Stimulated activated naive CD8-positive, alpha-beta T cell treated with anti-CD3 and anti-CD28 coated beads, Interleukin-15, Interleukin-2, amounts not matched to agents 100 U/mL and 50 U/mL, for 24 hours (primary cell): ENCODE data around the gene HIRA.
"Not testable (repeated sequence)": the region's sequence is repeated elsewhere in the genome, so short reads cannot be mapped to it uniquely, and the experiment has no call there.

Experiments
- ATAC-seq: fragments of 150-1000 bp; cut with Tn5 transposase; one replicate; pipeline ENCODE4 v1.10.0; 2021
- DNase-seq: peaks from one replicate; pipeline ENCODE4 v3.0.0; 2021

HIRA gene

DNA sequence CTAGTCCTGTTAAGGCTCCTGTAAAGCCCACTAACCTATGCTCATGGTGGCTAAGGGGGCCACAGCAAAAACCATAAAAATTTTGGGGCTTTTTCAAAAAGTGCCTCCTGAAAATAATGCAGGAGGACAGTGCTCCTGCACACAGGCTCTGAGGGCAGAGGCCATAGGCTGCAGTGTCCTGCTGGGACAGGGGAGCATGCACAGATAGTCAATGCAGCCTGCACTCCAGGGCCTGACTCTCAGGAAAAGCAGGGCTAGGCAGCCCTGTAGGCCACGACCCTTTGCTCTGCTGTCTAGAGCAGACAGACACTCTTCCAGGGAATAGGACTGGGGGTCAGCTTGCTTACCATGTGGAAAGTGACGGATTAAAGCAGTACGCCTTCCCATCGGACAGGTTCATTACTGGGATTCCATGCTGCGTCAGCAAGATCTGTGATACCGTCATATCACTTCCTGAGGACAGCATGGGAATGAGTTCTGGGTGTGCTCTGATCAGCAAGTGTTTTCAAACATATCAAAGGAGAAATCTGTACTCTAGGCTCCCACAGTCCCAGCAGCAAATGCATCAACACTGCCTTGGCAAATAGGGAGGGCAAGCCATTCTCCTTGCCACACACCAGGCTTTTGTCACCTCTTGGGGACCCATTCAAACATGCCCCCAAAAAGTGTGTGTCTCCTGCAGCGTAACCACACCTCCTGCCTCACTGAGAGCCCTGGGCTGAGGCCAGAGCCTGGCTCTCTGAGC, 75.9 kb downstream of the HIRA start:
- ATAC-seq (no peak), DNase-seq (no peak)

DNA sequence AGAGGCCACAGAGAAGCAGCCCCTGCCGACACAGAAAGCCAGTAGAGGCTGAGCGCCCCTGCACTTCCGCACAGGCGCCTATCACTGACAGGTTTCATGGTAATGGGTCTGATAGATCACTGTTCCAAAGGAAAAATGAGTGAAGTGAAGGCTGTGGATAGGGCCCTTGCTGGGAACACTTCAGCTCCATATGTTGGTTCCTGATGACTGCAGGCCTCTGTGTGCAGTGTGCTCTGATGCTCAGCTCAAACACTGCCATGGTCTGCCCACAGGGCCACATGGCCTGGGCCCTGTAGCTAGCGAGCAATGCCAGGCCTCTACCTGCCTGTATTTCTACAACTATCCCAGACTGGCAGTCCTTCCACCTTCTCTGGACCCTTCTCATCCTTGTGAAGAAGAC, 77.3 kb downstream of the HIRA start:
- no peak for ATAC-seq
- no peak for DNase-seq

DNA sequence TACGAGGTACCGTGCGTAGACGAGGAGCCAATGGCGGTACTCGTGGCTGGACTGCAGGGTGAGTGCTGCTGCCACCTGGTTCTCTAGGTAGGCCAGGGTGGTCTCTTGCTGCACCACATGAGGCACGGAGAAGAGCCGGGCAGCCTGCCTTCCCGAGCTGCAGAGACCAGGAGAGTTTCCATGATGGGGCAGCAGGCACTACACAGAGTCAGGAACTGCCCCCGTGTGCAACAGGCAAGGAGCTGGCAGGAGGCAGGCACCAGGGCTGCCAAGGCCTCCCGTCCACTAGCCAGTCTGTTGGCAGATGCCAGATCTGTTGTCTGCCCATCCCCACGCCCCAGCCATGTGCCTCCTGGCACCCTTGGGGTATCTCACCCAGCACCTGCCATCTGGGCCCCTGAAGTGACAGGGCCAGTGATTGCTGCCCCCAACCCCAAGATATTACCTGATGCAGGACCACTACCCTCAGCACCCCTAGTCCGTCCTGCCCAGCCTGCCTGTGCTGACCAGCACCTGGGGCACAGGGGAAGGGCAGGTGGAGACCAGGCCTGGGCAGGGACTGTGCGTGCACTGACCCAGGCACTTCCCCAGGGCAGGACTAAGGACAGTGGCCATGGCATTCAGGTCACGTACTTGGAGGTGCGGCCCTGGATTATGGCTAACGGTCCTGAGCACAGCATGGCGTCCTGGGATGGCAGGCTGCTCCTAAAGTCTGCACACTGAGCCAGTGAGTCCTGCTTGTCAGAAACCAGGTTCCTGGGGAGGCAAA, 78.0 kb downstream of the HIRA start:
- no peak for DNase-seq
- ATAC-seq, result no peak

DNA sequence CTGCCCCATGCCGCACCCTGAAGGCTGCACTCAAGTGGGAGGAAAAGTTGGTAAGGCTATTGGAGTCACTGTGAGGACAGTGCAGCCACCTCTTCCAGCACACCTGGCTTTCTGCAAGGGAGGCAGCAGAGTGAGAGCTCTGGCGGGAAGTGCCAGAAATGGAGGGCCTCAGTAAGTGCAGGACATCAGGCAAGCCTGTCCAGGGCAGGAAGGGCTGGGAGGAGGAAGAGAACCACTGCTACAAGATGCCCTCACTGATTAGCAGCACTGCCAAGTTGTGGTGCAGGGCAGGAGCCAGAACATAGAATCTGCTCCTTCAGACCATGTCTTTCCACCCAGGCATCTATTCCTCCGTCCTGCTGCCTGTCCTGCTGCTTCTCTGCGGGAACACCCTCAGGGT, 78.8 kb downstream of the HIRA start:
- DNase-seq, result no peak
- no peak for ATAC-seq

DNA sequence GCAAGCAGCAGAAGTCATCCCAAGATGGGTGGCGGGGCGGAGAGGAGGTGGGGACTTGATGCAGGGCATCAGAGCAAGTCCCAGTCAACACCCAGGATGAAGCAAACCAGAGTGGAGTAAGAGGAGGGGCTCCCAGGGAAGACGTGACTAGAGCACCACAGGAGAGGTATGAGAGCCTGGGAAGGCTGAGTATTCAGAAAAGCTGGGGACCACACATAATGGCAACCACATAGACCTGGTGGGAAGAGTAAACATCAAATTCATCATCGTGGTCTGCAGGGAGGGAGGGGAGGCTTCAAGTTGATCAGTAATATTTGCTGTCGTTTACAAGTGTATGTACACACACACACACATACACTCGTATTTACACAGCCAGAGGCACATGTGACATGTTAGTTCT, 79.3 kb downstream of the HIRA start:
- DNase-seq (no peak), ATAC-seq (no peak)

DNA sequence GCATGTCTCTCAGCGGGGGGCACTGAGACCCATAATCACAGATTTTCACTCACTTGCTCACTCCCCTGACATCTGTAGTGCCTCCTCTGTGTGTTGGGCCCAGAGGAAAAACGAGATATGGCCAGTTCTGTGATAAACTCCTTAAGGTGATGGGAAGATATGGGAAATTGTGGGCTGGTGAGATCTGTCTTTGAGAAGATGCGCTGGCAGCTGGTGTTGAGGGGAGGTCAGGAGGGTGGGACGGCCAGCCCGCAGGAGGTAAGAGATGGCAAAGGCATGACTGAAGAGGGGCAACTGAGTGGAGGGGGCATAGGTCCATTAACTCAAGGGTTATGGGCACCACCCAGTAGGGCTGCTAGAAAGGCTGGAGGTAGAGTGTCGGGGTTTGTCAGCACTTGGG, 79.9 kb downstream of the HIRA start:
- ATAC-seq (no peak), DNase-seq (no peak)

DNA sequence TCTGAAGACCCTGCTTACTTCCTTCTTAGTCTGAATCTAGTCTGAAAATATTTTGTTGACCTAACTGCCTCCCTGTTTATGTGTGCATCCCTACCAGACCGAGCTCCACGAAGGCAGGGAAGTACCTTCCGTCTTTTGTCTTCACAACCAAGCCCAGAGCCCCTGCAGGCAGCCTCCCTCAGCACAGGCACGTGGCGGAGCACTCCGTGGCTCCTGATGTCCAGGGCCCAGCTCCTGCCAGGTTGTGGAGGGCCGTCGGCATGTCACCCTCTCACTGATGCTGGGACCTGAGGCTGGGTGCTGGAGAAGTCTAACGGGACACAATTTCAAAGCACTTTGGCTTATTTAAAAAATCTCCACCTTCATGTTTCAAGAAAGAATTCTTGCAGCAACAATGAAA, 80.6 kb downstream of the HIRA start:
- DNase-seq, result no peak
- no peak for ATAC-seq

DNA sequence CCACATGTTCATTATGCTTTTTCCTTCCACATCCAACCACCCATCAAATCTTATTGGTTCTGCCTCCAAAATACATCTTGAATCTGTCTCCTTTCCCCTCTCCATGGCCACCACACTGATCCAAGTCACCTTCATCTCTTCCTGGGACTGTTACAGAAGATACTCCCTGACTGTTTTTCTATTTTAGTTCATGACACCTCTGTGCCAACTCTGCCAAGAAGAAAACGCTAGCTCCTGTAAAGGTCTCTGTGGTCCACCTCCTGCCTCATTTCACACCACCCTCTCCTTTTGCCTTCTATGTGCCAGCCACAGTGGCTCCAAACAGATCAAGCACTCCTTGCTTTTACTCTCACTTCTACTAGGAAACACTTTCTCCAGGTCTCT, 81.1 kb downstream of the HIRA start:
- ATAC-seq (no peak), DNase-seq (no peak)

DNA sequence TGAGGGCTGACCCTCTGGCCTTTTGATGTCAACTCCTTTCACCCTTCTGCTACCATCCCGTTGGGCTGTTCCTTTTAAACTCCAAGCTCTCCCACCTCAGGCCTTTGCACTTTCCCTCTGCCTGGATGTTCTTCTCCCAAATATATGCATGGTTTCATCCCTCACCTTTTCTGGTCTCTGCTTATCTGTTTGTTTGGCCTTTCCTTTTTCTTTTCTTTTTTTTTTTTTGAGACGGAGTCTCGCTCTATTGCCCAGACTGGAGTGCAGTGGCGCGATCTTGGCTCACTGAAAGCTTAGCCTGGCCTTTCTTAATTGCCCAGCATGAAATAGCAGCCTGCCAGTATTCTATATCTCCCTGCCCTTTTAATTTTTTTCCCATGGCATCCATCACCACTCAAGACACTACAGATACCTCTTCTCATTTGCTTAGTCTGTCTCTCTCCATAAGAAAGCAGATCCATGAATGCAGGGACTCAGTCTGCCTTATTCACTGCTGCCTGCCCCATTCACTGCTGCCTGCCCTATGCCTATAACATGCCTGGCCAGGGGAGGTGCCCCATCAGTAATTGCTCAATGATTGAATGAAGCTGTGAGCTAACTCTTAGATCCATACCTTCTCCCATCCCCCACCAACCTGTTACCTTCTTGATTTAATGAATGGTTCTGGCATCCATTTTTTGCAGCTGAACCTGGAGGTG, 81.6 kb downstream of the HIRA start:
- ATAC-seq (no peak), DNase-seq (no peak)

DNA sequence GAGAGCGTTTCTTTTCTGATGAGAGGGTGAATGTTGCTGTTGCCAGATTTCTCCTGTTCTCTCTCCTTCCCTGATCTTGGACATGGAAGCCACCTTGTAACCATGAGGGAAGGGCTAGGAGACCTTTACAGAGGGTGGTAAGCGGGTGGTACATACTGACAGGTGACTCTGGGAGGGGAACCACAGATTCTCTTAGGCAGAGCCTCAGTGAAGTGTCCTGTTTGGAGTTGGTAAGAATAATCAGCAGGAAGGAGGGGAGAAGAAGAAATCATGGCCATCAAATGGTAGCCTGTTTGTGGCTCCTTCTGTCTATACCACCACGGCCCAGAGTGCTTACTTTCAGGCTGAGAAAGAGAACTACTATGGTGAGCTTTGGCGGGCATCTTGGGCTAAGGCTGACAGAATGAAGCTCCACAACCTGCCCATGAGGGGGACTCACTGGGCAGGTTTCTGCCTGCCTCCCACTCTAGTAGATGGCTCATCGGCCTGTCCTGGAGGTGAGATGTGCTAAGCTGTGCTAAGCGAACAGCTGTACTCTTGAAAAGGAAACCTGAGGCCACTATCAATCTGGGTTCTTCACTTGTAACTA, 84.8 kb downstream of the HIRA start:
- ATAC-seq, result no peak
- no peak for DNase-seq

DNA sequence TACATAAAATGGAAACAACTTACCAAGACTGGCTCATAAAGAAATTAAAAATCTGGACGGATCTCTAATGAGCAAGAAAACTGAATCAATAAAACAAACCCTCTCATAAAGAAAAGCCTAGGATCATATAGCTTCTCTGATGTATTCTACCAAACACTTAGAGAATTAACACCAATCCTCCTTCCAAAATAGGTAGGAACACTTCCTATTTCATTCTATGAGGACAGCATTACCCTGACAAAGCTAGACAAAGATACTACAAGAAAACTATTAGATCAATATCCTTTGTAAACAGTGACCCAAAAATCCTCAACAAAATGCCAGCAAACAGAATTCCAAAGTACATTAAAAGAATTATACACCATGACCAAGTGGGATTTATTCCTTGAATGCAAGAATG, 87.1 kb downstream of the HIRA start:
- DNase-seq (no peak), ATAC-seq (no peak)

DNA sequence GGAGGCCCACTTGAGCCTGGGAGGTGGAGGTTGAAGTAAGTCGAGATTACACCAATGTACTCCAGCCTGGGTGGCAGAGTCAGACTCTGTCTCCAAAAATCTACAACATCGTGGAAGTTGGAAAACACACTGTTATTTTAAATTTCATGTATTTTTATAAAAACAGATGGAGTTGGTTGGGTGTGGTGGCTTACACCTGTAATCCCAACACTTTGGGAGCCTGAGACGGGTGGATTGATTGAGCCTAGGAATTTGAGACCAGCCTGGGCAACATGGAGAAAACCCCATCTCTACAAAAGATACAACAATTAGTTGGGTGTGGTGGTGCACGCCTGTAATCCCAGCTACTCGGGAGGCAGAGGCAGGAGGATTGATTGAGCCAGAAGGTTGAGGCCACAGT, 88.1 kb downstream of the HIRA start:
- ATAC-seq (no peak), DNase-seq (no peak)

DNA sequence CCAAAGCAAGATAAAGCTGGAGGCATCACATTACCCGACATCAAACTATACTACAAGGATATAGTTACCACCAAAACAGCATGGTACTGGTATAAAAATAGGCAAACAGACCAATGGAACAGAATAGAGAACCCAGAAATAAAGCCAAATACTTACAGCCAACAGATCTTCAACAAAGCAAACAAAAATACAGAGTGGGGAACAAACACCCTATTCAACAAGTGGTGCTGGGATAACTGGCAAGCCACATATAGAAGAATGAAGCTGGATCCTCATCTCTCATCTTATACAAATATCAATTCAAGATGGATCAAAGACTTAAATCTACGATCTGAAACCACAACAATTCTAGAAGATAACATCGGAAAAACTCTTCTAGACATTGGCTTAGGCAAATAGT, 90.0 kb downstream of the HIRA start:
- ATAC-seq (no peak), DNase-seq (no peak)

DNA sequence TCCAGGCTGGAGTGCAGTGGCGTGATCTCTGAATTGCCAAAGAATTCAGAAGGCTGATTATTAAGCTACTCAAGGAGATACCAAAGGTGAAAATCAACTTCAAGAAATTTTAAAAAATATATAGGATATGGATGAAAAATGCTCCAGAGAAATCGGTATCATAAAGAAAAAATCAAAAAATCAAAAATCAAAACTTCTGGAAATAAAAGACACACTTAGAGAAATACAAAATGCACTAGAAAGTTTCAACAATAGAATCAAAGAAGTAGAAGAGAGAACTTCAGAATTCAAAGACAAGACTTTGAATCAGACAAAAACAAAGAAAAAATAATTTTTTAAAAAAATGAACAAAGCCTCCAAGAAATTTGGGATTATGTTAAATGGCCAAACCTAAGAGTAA, 94.4 kb downstream of the HIRA start:
- DNase-seq (no peak), ATAC-seq (no peak)

DNA sequence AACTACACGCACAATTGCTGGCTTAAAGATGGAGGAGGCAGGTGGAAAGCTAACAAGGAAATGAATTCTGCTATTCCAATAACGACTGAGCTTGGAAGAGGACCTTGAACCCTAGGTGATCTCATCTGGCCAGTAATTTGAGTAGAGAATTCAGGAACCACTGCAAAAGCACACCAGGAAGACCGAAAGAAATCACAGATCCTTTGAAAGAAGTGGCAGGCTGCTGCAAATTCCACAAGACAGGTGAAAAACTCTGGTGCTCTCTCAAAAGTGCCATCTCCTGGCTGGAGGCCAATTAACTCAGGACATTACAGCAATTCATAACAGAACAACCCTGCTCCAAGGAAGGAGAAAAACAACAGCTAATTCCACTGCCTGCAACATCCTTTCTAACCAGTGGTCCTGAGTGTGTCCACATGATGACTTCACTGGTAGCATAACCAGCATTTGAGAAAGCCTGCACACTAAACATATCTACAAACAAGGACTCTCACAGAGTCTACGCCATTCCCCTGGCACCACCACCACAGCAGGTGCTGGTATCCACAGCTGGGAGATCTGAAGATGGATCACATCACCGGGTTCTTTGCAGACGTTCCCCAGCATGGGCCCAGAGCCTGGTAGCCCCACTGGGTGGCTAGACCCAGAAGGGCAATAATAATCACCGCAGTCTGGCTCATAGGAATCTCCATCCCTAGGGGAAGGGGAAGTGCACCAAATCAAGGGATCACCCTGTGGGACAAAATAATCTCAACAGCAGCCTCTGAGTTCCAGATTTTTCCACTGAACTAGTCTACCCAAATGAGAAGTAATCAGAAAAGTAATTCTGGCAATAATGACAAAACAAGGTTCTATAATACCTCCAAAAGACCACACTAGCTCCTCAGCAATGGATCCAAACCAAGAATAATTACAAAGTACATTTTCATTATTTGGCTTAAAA, 95.1 kb downstream of the HIRA start:
- no peak for ATAC-seq
- DNase-seq, result no peak

DNA sequence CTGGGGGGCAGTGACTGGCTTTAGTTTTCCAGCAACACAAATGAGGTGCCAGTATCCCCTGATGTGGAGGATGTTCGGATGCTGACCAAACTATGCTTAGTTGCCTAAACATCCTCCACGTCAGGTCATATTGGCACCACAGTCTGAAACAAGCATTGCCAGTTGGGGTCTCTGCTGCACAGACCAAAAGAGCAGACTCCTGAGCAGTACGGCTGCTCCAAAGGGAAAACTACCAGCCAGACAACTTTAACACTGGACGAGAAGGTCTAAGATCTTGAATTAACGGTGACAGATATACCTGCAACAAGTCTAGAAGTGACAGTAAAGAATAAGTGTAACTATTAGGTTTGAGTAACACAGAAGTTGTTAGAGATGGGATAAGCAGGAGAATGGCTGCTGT, 99.6 kb downstream of the HIRA start:
- ATAC-seq, result no peak
- no peak for DNase-seq

DNA sequence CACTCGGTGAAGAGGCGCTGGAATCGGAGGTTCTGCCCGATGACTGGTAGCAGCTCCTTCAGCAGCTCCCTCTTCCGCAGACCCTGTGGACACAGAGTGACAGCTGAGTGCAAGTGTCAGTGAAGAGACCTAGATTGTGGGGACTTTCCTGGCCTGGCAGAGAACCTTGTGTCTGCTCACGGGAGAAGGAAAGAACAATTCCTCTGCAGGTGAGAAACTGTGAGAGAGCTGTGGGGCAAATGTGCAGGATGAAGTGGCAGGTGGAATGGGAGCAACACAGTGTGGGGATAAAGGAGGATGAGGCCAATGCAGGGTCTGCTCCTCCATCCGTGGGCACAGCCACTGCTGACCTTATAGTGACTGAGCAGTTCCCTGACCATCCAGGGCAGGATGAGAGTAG, 100.1 kb downstream of the HIRA start:
- DNase-seq, result no peak
- no peak for ATAC-seq

DNA sequence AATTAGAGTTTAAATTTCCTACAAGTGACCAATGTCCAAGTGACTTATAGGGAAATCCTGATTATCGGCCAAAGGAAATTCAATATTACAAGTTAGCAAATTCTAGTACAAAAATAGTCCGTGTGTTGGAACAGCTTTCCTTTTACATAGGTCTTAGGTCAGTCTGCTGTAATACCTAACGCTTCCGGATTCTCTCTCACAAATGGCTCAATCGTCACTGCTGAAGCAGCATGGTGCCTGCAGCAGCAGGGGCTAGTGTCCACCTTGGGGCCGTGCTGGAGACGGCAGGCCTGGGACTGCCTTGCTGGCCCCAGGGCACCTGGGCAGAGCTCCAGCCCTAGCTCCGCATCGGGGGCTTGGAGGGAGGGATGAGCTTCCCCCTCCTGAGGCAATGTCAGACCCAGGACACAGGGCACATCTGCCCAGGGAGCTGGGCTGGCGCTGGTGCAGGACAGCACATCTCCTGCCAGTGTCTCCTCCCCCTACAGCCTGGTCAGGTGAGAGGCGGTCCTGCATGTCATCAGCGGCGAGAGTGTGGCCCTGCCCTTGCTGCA, 100.6 kb downstream of the HIRA start:
- ATAC-seq (no peak), DNase-seq (no peak)

DNA sequence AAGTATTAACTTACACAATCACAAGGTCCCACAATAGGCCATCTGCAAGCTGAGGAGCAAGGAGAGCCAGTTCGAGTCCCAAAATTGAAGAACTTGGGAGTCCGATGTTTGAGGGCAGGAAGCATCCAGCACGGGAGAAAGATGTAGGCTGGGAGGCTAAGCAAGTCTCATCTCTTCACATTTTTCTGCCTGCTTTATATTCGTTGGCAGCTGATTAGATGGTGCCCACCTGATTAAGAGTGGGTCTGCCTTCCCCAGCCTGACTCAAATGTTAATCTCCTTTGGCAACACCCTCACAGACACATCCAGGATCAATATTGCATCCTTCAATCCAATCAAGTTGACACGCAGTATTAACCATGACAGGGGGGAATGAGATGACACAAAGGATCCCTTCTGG, 101.3 kb downstream of the HIRA start:
- not testable (repeated sequence) for DNase-seq, ATAC-seq

DNA sequence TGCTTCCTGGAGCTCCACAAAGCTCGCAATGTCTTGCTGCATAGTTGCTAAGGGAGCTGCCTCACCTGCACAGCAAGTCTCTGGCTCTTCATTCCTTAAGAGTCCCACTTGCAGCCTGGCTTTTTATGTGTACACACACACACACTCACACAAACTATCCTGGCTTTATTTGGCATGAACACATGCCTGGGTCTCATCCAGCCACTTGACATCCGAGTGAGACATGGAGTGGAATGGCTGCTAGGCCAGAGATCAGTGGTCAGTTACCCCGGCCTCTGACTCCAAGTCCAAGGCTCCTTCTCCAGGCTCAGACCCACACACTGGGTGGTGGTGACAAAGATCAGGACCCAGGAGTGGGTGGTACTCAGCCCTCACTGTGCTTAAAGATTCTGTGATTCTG, 102.1 kb downstream of the HIRA start:
- ATAC-seq (no peak), DNase-seq (no peak)

DNA sequence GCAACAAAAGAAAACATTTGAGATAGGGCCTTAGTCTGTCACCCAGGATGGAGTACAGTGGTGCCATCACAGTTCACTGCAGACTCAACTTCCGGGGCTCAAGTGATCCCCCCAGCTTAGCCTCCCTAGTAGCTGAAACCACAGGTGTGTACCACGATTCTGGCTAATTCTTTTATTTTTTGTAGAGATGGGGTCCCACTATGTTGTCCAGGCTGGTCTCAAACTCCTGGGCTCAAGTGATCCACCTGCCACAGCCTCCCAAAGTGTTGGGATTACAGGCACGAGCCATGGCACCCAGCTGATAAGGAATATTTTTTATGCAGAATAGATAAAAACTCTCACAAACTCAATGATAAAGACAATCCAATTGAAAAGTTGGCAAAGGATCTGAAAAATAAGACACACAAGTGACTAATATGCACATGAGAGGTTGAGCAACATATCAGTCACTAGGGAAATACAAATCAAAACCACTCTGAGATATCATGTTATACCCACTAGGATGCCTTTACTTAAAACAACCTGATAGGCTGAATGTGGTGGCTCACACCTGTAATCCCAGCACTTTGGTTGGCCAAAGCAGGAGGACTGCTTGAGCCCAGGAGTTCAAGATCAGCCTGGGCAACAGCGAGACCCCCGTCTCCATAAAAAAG, 106.1 kb downstream of the HIRA start:
- DNase-seq, result no peak
- no peak for ATAC-seq
